GM18858 (cell line): ENCODE data around the gene WDR45.

ENCODE experiments used
- ATAC-seq: cut with Tn5 transposase; IDR thresholded peaks from one replicate; pipeline ENCODE4 v1.9.1; 2021; ENCODE audit not compliant: unreplicated experiment

The WDR45 gene

GRCh38 chrX:49075347-49075746, 4.3 kb downstream of the WDR45 start:
- ATAC-seq: no peak

- ATAC-seq: peak; percentile 74
Measured at GRCh38 chrX:49073601-49074575, 5.8 kb downstream of the WDR45 start, which contains the start of gene PRAF2. Gene PRAF2 (minus strand): TSS chrX:49074002. CDS start chrX:49073987, 15 bp downstream.

GRCh38 chrX:49072712-49073095, 7.0 kb downstream of the WDR45 start:
- ATAC-seq: no peak

GRCh38 chrX:49071877-49072711, 7.6 kb downstream of the WDR45 start:
- no peak for ATAC-seq

GRCh38 chrX:49070988-49071387, 8.7 kb downstream of the WDR45 start:
- ATAC-seq: no peak

- no peak for ATAC-seq
Measured at GRCh38 chrX:49069038-49069437, 10.6 kb downstream of the WDR45 start.

- ATAC-seq: no peak
Measured at GRCh38 chrX:49067285-49068120, 12.2 kb downstream of the WDR45 start.

GRCh38 chrX:49066690-49067089, 13.0 kb downstream of the WDR45 start:
- ATAC-seq: no peak

GRCh38 chrX:49066278-49066677, 13.4 kb downstream of the WDR45 start:
- no peak for ATAC-seq

GRCh38 chrX:49064735-49065134, 15.0 kb downstream of the WDR45 start:
- ATAC-seq: no peak

- ATAC-seq: no peak
Measured at GRCh38 chrX:49064303-49064702, 15.4 kb downstream of the WDR45 start.

- ATAC-seq: no peak
Measured at GRCh38 chrX:49063715-49064114, 16.0 kb downstream of the WDR45 start.

GRCh38 chrX:49061916-49062315, 17.8 kb downstream of the WDR45 start:
- no peak for ATAC-seq

GRCh38 chrX:49061490-49061889, 18.2 kb downstream of the WDR45 start:
- no peak for ATAC-seq

- ATAC-seq: no peak
Measured at GRCh38 chrX:49060914-49061313, 18.8 kb downstream of the WDR45 start.

GRCh38 chrX:49059681-49060085, 20.0 kb downstream of the WDR45 start:
- no peak for ATAC-seq

GRCh38 chrX:49059201-49059600, 20.5 kb downstream of the WDR45 start:
- ATAC-seq: no peak

GRCh38 chrX:49058794-49059193, 20.9 kb downstream of the WDR45 start, which contains the start of gene CCDC120:
Gene CCDC120 (plus strand): TSS chrX:49058999. CDS start chrX:49062042, 3,043 bp downstream.
- ATAC-seq: no peak

GRCh38 chrX:49054073-49054762, 25.5 kb downstream of the WDR45 start:
- ATAC-seq: no peak
